IMR-90 (cell line): ENCODE results near the gene DUSP12. TPM values are rescaled to one million over a fixed set of nuclear protein-coding genes. Genes with fewer than 3 reads are reported as not detected.

Experiments
- ATAC-seq: fragments of 200-7000 bp; cut with Tn5 transposase; 2 replicates; pipeline ENCODE4 v1.9.1; 2020; ENCODE audit warnings: low read depth, mild to moderate bottlenecking, moderate library complexity
- BruUV-seq: library from RNA; stranded (reverse); fragments of 400-500 nt; replicated peaks from 2 replicates; lab custom pipeline; 2021; lab: Mats Ljungman, UMichigan
- CTCF ChIA-PET: fragments of 300-600 bp; formaldehyde crosslinking; extraction: SDS; loops from one replicate; lab custom pipeline; 2021; ENCODE audit warnings: antibody characterized with exemption; lab: Yijun Ruan, JAX
- POLR2A ChIA-PET: fragments of 300-600 bp; sonication (Branson Sonifier 250); formaldehyde crosslinking; loops from one replicate; lab custom pipeline; 2022; ENCODE audit warnings: antibody characterized with exemption; ENCODE audit not compliant: unreplicated experiment; lab: Charles Lee
- DNase-seq: peaks from one replicate; pipeline ENCODE4 v3.0.0; 2013
- H2AFZ ChIP-seq: replicated peaks from 2 replicates; pipeline ENCODE3; 2013; ENCODE audit warnings: low read length, mild to moderate bottlenecking; ENCODE audit not compliant: poor library complexity
- H2AK5ac ChIP-seq: 2 replicates; pipeline ENCODE4 v1.6.1; 2013; ENCODE audit warnings: low read depth, low read length, inconsistent platforms
- H2AK9ac ChIP-seq: replicated peaks from 2 replicates; pipeline ENCODE3; 2013; ENCODE audit warnings: mild to moderate bottlenecking, low read depth, low read length, moderate library complexity; ENCODE audit not compliant: poor library complexity
- H2BK120ac ChIP-seq: 2 replicates; pipeline ENCODE4 v1.6.1; 2013; ENCODE audit warnings: low read depth, low read length, inconsistent platforms
- H2BK15ac ChIP-seq: 3 replicates; pipeline ENCODE4 v1.6.1; 2013; ENCODE audit warnings: low read depth, low read length, inconsistent platforms
- H2BK20ac ChIP-seq: 2 replicates; pipeline ENCODE4 v1.6.1; 2013; ENCODE audit warnings: low read depth, mild to moderate bottlenecking, inconsistent platforms, low read length, moderate library complexity
- H2BK5ac ChIP-seq: 2 replicates; pipeline ENCODE4 v1.6.1; 2013; ENCODE audit warnings: mild to moderate bottlenecking, low read depth, low read length, inconsistent platforms; ENCODE audit not compliant: poor library complexity, severe bottlenecking
- H3K14ac ChIP-seq: replicated peaks from 2 replicates; pipeline ENCODE4 v1.6.1; 2013; ENCODE audit warnings: low read depth, low read length, inconsistent platforms
- H3K18ac ChIP-seq: 2 replicates; pipeline ENCODE4 v1.6.1; 2013; ENCODE audit warnings: low read depth, low read length, control low read depth
- H3K23ac ChIP-seq: 2 replicates; pipeline ENCODE4 v1.6.1; 2013; ENCODE audit warnings: low read depth, low read length, inconsistent platforms
- H3K27ac ChIP-seq: 2 replicates; pipeline ENCODE4 v1.5.1; 2013; ENCODE audit warnings: mild to moderate bottlenecking, control low read depth, low read length; ENCODE audit not compliant: insufficient read depth
- H3K27me3 ChIP-seq: 2 replicates; pipeline ENCODE4 v1.6.1; 2013; ENCODE audit warnings: low read length; ENCODE audit not compliant: control insufficient read depth, insufficient read depth
- H3K36me3 ChIP-seq: 2 replicates; pipeline ENCODE4 v1.6.1; 2013; ENCODE audit warnings: low read length, mixed read lengths; ENCODE audit not compliant: control insufficient read depth, insufficient read depth
- H3K4ac ChIP-seq: 2 replicates; pipeline ENCODE4 v1.6.1; 2013; ENCODE audit warnings: low read depth, low read length, inconsistent platforms
- H3K4me1 ChIP-seq: 2 replicates; pipeline ENCODE4 v1.6.1; 2013; ENCODE audit warnings: low read length, mixed read lengths; ENCODE audit not compliant: control insufficient read depth, insufficient read depth
- H3K4me2 ChIP-seq: 2 replicates; pipeline ENCODE4 v1.6.1; 2013; ENCODE audit warnings: low read depth, mild to moderate bottlenecking, control low read depth, low read length, moderate library complexity
- H3K4me3 ChIP-seq: 2 replicates; pipeline ENCODE4 v1.5.1; 2013; ENCODE audit warnings: low read depth, mild to moderate bottlenecking, control low read depth, low read length, moderate library complexity; ENCODE audit not compliant: insufficient read depth
- H3K56ac ChIP-seq: 2 replicates; pipeline ENCODE4 v1.6.1; 2013; ENCODE audit warnings: low read length, inconsistent platforms; ENCODE audit not compliant: insufficient read depth; ENCODE audit errors: extremely low read depth
- H3K79me1 ChIP-seq, 2 experiments: 2 replicates each; pipeline ENCODE4 v1.6.1; 2013; ENCODE audit warnings: low read length in 2 of 2, inconsistent platforms in 1 of 2, low read depth in 1 of 2
- H3K9ac ChIP-seq: 2 replicates; pipeline ENCODE4 v1.6.1; 2013; ENCODE audit warnings: low read depth, low read length, control low read depth
- H3K9me1 ChIP-seq: 2 replicates; pipeline ENCODE4 v1.6.1; 2013; ENCODE audit warnings: low read length, inconsistent platforms; ENCODE audit not compliant: insufficient read depth
- H3K9me3 ChIP-seq: 2 replicates; pipeline ENCODE4 v1.6.1; 2013; ENCODE audit warnings: low read length; ENCODE audit not compliant: control insufficient read depth, insufficient read depth
- H4K20me1 ChIP-seq: 2 replicates; pipeline ENCODE4 v1.6.1; 2013; ENCODE audit warnings: low read length, inconsistent platforms; ENCODE audit not compliant: insufficient read depth
- H4K5ac ChIP-seq: 2 replicates; pipeline ENCODE4 v1.6.1; 2013; ENCODE audit warnings: mild to moderate bottlenecking, low read depth, low read length, control low read depth
- H4K8ac ChIP-seq, 2 experiments: 2 replicates each; pipeline ENCODE4 v1.6.1; 2013; ENCODE audit warnings: low read depth in 2 of 2, low read length in 2 of 2, control low read depth in 1 of 2, inconsistent platforms in 1 of 2
- H4K91ac ChIP-seq: 2 replicates; pipeline ENCODE4 v1.6.1; 2013; ENCODE audit warnings: low read depth, low read length, inconsistent platforms; ENCODE audit not compliant: insufficient read depth
- CEBPB ChIP-seq: IDR thresholded peaks from 2 replicates; pipeline ENCODE4 v1.6.1; 2012; ENCODE audit warnings: low read depth, low read length, improper control_type of control experiment
- MAFK ChIP-seq: IDR thresholded peaks from 2 replicates; pipeline ENCODE4 v1.6.1; 2012; ENCODE audit warnings: low read depth, low read length, improper control_type of control experiment
- SMC3 ChIP-seq: fragments of 150-350 bp; IDR thresholded peaks from 2 replicates; pipeline ENCODE4 v1.6.1; 2016; ENCODE audit warnings: low read depth, mild to moderate bottlenecking, antibody characterized with exemption, low read length, moderate library complexity
- WGBS, 2 experiments: methylation state at CpG; one replicate each; pipeline versions ENCODE4 v1.1.5 to v1.1.7; 2013; ENCODE audit warnings: missing lambda C conversion rate in 2 of 2; ENCODE audit not compliant: insufficient read length in 1 of 2; ENCODE audit errors: extremely low coverage in 2 of 2; 5-methylcytosine and 5-hydroxymethylcytosine counted together
- dilution Hi-C: fragments of 300-500 bp; cut with HindIII; formaldehyde crosslinking; loops from one replicate; pipeline ENCODE4 v1.14.3; 2018; ENCODE audit warnings: low sequenced_read_pairs; ENCODE audit not compliant: unreplicated experiment
- in situ Hi-C: fragments of 300-500 bp; cut with MboI; formaldehyde crosslinking; loops from 3 replicates; pipeline ENCODE4 v1.14.3; 2019; ENCODE audit warnings: low sequenced_read_pairs, inconsistent platforms, mixed read lengths
- intact Hi-C: fragments of 100-400 bp; cut with micrococcal nuclease; formaldehyde crosslinking; loops from 2 replicates; pipeline ENCODE4 v1.10.0; 2022
- polyA plus RNA-seq, 3 experiments: library from polyadenylated mRNA; depleted of rRNA; stranded (reverse); fragments of >200 nt; gene quantifications; 2 replicates each; pipeline ENCODE4 v1.2.3, GENCODE V29; 2012; ENCODE audit warnings: low replicate concordance in 1 of 3
- total RNA-seq: library from RNA; depleted of rRNA; stranded (reverse); fragments of >200 nt; gene quantifications from 2 replicates; pipeline ENCODE4 v1.2.3, GENCODE V29; 2012
- TF ChIP-seq, protein P1 (sequence below): conservative IDR thresholded peaks from 2 replicates; pipeline ENCODE4 v1.5.1; 2012; ENCODE audit warnings: mild to moderate bottlenecking, low read depth, low read length, improper control_type of control experiment

Gene DUSP12
- total and polyA plus RNA-seq, 2 of the 4 experiments (the other 2 are of a cell fraction) = 31.5 to 35.6 TPM

DNA sequence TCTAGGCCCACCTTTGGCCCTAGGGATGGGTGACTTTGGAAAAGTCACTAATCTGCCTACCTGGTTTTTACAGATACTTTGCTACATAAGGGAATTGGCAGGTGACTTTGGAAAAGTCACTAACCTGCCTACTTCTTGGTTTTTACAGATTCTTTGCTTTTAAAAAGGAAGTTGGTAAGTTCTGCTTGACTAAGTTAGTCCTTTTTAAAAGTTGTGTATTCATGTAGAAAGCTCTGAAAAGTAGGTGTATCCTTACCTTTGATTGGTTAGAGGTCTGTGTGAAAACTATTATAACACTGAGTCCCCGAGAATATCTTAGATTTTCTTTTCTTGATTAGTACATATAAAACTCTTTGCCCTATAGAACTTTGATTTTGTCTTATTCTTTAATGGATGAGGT, 28.9 kb downstream of the DUSP12 start:
- H3K27me3 ChIP-seq = no peaks in the 10 kb centered on the region
- H3K4me1 ChIP-seq = peaks cover 5% of the 10 kb centered on the region
- no peak overlapping the region for H3K4me3 ChIP-seq
- H2AK9ac ChIP-seq = no peak overlapping the region
- intact Hi-C loops = no loop called here
- no peak for TF ChIP-seq SMC3
- no peak for TF ChIP-seq MAFK
- TF ChIP-seq CEBPB = no peak
- TF ChIP-seq, protein P1, sequence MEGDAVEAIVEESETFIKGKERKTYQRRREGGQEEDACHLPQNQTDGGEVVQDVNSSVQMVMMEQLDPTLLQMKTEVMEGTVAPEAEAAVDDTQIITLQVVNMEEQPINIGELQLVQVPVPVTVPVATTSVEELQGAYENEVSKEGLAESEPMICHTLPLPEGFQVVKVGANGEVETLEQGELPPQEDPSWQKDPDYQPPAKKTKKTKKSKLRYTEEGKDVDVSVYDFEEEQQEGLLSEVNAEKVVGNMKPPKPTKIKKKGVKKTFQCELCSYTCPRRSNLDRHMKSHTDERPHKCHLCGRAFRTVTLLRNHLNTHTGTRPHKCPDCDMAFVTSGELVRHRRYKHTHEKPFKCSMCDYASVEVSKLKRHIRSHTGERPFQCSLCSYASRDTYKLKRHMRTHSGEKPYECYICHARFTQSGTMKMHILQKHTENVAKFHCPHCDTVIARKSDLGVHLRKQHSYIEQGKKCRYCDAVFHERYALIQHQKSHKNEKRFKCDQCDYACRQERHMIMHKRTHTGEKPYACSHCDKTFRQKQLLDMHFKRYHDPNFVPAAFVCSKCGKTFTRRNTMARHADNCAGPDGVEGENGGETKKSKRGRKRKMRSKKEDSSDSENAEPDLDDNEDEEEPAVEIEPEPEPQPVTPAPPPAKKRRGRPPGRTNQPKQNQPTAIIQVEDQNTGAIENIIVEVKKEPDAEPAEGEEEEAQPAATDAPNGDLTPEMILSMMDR = no peak
- H4K20me1 ChIP-seq = no peaks in the 10 kb centered on the region
- in situ Hi-C loops = loop anchor here (25.0 kb wide), 2 partner anchors 459 to 609 kb away; partner anchors contain the start of genes C1orf226 and SPATA46
- H2BK20ac ChIP-seq = no peak overlapping the region
- H3K4ac ChIP-seq = no peak overlapping the region
- peaks cover 5% of the 10 kb centered on the region; the same call in 1 of the 2 replicates for H3K36me3 ChIP-seq
- H3K56ac ChIP-seq = no peak overlapping the region
- no peak overlapping the region for H2AK5ac ChIP-seq
- H3K79me1 ChIP-seq = peaks cover 26 to 28% of the 10 kb centered on the region in 2 experiments
- no peak overlapping the region for H4K8ac ChIP-seq
- no peak overlapping the region for H3K18ac ChIP-seq
- no peak overlapping the region for H2BK15ac ChIP-seq
- no peak overlapping the region for H4K5ac ChIP-seq
- ChIA-PET CTCF (no interaction called here), POLR2A (no interaction called here)
- H3K23ac ChIP-seq = no peak overlapping the region
- no peak for ATAC-seq
- no peak overlapping the region for H3K9ac ChIP-seq
- no peak overlapping the region for H2BK120ac ChIP-seq
- no peak overlapping the region for H2BK5ac ChIP-seq
- H3K9me3 ChIP-seq = no peaks in the 10 kb centered on the region
- no peak for DNase-seq
- no peak overlapping the region for H2AFZ ChIP-seq
- H3K27ac ChIP-seq = no peak overlapping the region
- no peak overlapping the region for H3K4me2 ChIP-seq
- WGBS, 2 experiments = no CpG with 5 or more reads among the region's 1 CpG
- no peak overlapping the region for H3K14ac ChIP-seq
- H3K9me1 ChIP-seq = no peaks in the 10 kb centered on the region; the same call in 1 of the 2 replicates
- no TSS peak for BruUV-seq
- dilution Hi-C loops = no loop called here
- no peak overlapping the region for H4K91ac ChIP-seq
